A172 (cell line): ENCODE data around the gene BIRC5. TPM values are rescaled to one million over a fixed set of nuclear protein-coding genes. Genes with fewer than 3 reads are reported as not detected.
"Not testable (repeated sequence)": the region's sequence is repeated elsewhere in the genome, so short reads cannot be mapped to it uniquely, and the experiment has no call there.

Experiments
- DNase-seq: peaks from one replicate; pipeline ENCODE4 v3.0.0-alpha.2; 2015; ENCODE audit warnings: low spot score
- total RNA-seq: library from RNA; depleted of rRNA; stranded (reverse); fragments of >200 nt; shearing (Covaris generic); gene quantifications from 2 replicates; pipeline ENCODE4 v1.2.3, GENCODE V29; 2014

Gene BIRC5
- total RNA-seq, 1 experiment from 2014 or later: 174 TPM

- no peak for DNase-seq
These were observed 10.4 kb downstream of the BIRC5 start for GRCh38 chr17:78224231-78225087.

GRCh38 chr17:78225088-78225865, 11.2 kb downstream of the BIRC5 start:
- no peak for DNase-seq

DNA sequence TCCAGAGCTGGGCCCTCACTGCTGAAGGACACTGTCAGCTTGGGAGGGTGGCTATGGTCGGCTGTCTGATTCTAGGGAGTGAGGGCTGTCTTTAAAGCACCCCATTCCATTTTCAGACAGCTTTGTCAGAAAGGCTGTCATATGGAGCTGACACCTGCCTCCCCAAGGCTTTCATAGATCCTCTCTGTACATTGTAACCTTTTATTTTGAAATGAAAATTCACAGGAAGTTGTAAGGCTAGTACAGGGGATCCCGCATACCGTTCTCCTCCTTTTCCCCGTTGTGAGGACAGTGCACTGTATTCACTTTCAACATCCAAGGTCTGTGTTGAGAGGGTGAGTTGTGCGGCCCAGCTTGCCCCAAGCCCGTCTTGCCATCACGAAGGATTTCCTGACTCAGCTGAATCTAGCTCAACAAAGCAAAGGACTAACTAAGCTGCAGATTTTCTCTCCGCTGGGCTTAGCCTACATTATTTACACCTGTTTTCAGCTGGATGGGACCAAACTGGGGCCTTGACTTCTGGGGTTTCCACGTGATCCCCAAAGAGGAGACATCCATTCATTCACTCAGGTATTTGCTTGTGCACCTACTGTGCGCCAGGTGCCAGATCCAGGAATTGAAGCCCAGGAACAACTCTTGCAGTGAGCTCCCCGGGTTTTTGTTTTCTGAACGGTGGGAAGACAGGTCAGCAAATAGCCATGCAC, 12.2 kb downstream of the BIRC5 start:
- no peak for DNase-seq

DNA sequence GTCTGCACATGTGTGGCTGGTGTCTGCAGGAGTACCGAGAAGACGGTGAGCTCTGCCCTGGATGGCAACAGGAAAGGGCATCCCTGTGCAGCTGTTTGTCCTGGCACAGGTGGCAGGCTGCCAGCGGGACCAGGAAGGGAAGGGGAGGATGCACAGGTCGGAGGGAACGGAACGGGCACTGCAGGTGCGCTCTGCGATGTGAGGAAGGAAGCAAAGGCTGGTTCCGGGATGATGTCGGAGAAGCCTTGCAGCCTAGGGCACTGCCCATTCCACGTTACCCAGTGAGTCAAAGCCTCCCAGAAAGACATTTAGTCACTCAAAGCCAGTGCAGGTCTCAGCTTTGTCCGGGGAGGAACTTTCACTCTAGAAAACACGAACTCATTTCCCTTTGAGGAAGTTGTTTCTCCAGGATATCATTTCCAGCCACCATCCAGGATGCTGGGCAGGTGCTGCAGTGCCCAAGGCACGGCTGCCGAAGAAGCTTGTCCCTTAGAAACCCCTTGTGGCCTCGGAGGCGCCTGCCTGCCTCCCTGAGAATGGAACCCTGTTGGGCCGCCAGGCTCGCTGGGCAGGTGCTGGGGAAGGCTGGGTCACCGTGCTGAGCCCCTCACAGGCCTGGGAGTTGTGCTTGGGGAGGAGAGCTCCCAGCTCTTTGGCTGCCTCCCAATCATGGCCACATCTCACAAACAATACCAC, 12.9 kb downstream of the BIRC5 start:
- DNase-seq: peak; percentile 47

DNA sequence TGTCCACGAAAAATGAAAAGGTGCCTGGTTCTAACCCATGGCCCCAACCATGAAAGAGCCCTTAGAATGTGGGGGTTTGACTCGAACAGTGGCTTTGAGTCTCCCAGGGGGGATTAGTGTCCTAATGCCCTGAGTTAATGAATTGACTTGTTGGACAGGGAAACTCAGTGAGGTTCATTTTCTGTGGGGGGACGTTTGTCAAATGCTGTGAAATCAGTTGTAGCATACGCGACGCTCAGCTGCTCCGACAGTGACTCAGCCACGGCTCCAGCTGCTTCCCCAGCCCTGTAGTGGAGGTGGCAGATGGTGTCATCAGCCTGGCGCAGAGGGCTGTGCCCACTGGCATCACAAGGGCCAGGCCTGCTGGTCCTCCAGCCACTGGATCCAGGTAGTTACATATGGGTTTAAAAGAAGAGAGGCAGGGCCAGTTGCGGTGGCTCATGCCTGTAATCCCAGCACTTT, 13.4 kb downstream of the BIRC5 start:
- DNase-seq: peak; percentile 64

DNA sequence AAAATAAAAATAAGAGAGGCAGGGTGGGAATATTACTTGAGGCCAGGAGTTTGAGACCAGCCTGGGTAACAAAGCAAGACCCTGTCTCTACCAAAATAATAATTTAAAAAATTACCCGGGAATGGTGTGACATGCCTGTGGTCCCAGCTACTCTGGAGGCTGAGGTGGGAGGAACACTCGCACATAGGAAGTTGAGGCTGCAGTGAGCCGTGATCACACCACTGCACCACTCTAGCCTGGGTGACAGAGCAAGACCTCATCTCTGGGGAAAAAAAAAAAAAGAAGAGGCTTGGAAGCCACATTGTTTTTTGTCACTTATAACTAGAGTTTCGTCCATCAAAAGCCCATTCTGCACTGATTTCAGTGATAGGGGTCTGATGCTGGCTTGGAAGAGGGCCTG, 14.1 kb downstream of the BIRC5 start:
- DNase-seq: no peak

DNA sequence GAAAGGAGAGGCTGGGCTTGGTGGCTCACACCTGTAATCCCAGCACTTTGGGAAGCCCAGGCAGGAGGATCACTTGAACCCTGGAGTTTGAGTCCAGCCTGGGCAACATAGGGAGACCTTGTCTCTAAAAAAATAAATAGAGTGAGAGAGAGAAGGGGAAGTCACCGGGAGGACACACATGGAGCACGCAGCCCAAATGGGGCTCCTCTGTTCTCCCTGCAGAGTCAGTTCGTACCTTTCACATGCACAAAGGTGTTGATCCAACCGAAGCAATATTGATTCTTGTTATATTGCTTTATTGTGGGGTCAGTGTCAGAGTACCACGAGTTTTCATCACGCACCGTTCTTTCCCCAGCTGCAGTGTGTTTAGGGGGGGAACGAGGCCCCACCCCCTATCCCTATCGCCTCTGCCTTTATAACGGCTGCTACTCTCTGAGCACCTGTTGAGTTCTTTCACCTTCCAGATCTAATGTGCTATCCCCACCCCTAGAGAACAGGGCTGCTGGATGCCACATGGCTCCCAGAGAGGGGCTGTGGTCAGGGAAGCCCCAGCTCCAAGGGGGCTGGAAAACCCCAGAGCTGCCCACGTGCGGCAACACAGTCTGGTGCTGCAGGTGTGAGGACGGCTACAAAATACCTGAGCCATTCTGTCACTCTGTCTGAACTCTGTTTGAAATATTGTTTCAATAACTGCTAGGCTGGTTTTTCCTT, 16.4 kb downstream of the BIRC5 start:
- no peak for DNase-seq

- DNase-seq: no peak
These were observed 17.2 kb downstream of the BIRC5 start, which contains the start of gene TMEM235 for GRCh38 chr17:78230996-78231935. Gene TMEM235 (plus strand): TSS chr17:78231631. CDS start chr17:78232024, 393 bp downstream.

- no peak for DNase-seq
These were observed 18.2 kb downstream of the BIRC5 start for GRCh38 chr17:78231991-78232858.

DNA sequence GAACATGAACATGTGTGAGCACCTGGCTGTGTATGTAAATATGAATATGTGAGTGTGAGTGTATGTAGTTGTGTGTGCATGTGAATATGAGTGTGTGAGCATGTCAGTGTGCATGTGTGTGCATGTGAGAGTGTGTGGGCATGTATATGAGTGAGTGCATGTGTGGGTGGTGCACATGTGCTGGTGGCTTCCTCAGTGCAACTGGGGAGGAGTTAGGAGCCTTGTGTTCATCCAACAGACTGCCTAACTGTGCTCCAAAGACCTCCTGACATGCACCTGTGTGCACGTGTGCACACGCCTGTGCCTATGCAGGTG, 18.8 kb downstream of the BIRC5 start:
- DNase-seq: no peak

GRCh38 chr17:78233678-78234077, 19.6 kb downstream of the BIRC5 start:
- DNase-seq: no peak

DNA sequence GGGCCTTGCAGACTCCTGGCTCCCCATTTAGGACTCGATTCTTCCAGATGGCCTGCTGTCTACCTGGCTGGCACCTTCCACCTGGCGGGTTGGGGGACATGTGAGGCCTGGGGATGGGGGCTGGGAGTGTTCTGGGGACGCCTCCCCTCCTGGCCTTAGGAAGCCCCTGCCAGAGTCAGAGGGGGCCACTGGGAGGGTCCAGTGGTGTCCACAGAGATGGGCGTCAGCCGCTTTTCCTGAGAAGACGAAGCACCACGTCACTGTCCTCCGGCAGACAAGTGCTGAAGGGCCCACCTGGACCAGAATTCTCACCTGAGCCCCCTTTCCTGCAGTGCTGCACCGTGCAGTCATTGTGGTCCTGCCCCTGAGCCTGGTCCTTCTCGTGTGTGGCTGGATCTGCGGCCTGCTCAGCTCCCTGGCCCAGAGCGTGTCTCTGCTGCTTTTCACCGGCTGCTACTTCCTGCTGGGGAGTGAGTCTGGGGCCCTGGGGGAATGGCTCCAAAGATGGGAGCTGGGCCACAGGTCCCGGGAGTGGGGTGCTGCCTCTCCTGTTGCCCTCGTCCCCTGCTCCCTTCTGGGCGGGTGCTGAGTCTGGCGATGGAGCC, 20.3 kb downstream of the BIRC5 start:
- no peak for DNase-seq

DNA sequence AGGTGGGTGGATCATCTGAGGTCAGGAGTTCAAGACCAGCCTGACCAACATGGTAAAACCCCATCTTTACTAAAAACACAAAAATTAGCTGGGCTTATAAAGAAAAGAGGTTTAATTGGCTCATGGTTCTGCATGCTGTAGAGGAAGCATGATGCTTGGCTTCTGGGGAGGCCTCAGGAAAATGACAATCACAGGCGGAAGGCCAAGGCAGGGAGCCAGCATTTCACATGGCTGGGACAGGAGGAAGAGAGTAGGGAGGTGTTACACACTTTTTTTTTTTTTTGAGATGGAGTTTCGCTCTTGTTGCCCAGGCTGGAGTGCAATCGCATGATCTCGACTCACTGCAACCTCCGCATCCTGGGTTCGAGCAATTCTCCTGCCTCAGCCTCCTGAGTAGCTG, 21.0 kb downstream of the BIRC5 start:
- not testable (repeated sequence) for DNase-seq

DNA sequence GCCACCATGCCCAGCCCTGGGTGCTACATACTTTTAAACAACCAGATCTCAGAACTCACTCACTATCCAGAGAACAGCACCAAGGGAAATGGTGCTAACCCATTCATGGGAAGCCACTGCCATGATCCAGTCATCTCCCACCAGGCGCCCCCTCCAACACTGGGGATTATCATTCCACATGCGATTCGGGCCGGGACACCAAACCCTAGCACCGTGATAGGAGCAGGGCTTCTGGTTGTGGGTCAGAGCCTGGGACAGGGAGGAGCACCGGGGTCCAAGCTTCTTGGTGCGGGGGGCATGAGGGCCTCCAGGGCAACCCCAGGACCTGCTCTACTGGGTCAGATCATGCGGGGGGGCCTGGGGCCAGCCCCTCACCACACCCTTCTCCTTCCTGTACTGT, 21.8 kb downstream of the BIRC5 start:
- DNase-seq: no peak

DNA sequence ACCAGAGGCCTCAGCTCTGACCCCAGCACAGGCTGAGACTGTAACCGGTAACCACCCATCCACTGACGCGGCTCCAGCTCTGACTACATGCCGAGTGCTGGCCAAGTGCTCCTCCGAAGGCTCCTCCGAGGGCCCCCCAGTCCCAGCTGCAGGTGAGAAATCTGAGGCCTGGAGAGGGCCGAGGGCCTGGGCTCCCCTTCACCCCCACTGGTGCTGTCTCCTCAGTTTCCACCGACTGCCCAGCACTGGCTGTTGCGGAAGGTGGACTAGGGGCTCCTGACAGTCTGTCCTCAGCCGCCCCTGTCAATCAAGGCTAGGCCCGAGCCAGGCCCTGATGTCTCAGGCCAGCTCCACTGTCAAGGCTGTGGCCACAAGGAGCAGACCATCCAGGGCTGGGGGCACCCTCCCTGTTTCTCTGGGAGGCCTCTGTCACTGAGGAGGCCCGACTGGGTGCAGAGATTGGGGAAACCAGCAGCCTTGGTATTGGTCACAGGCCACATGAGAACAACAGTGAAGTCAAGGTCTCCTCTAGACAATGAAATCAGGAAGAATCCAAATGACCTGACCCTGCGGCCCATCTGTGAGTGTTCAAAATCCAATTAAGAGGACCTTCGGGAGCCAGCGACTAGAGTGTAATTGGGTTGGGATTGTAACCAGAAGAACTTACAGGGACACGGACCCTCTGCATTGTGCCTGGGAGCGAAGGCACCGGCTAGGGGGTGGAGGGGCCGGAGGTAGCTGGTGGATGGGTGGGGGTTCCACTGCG, 22.5 kb downstream of the BIRC5 start:
- no peak for DNase-seq

DNA sequence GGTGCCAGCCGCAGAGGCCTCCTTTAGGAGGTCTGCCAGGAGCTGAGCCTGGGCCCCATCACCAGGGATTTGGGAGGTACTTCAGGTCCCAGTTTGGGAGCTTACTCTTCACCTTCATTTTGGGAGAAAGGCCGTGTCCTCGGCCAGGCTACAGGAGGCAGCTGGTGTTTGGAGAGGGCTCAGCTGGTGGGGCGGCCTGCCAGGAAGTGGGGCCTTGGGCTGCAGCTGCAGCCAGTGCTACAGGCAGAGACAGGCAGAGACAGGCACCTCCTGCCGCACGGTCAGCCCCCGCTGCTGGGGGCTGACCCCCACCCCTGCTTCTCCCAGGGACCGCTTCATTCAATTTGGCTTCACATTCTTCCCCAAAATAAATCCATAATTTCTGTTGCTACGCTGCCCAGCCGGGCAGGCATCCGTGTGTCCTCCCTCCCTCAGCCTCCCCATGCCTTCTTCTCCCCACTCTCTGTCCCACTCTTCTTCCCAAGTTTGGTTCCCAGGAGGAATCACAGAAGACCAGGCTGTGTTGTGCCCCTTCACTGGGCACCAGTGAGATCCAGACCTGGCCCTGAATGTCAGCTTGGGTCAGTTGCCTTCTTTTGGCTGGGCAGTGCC, 23.5 kb downstream of the BIRC5 start:
- no peak for DNase-seq

GRCh38 chr17:78238823-78239488, 24.9 kb downstream of the BIRC5 start:
- DNase-seq: no peak
